HL-60/S4 treated with retinoic acid at 250 ng/mL for 4 days and 3 days (cell line): ENCODE results near the gene SYT12.

ENCODE experiments used
- in situ Hi-C: fragments of 300-500 bp; cut with MboI; formaldehyde crosslinking; loops from 2 replicates; pipeline ENCODE4 v1.7.0; 2022; ENCODE audit warnings: low sequenced_read_pairs

The SYT12 gene

GRCh38 chr11:67054836-67055523 lies 32.0 kb downstream of the SYT12 start:
- in situ Hi-C loops: no loop called here

GRCh38 chr11:67055812-67056211 lies 32.9 kb downstream of the SYT12 start:
- in situ Hi-C loops: no loop called here

- in situ Hi-C loops: no loop called here
These were observed 33.6 kb downstream of the SYT12 start, which contains the start of gene RHOD for GRCh38 chr11:67056267-67057204. RHOD (plus strand) TSS chr11:67056847; CDS start chr11:67056903, 56 bp downstream.

GRCh38 chr11:67057205-67057672 lies 34.3 kb downstream of the SYT12 start:
- in situ Hi-C loops: no loop called here

GRCh38 chr11:67058506-67058905 lies 35.6 kb downstream of the SYT12 start:
- in situ Hi-C loops: no loop called here

GRCh38 chr11:67059671-67060070 lies 36.7 kb downstream of the SYT12 start:
- in situ Hi-C loops: no loop called here

GRCh38 chr11:67060111-67060522 lies 37.2 kb downstream of the SYT12 start:
- in situ Hi-C loops: no loop called here

GRCh38 chr11:67062526-67063373 lies 39.8 kb downstream of the SYT12 start:
- in situ Hi-C loops: no loop called here

- in situ Hi-C loops: no loop called here
These were observed 43.4 kb downstream of the SYT12 start for GRCh38 chr11:67066333-67066709.

- in situ Hi-C loops: no loop called here
These were observed 48.7 kb downstream of the SYT12 start for GRCh38 chr11:67071420-67072284.

- in situ Hi-C loops: no loop called here
These were observed 49.4 kb downstream of the SYT12 start for GRCh38 chr11:67072295-67072694.

GRCh38 chr11:67073908-67074307 lies 51.0 kb downstream of the SYT12 start:
- in situ Hi-C loops: no loop called here

- in situ Hi-C loops: no loop called here
These were observed 53.3 kb downstream of the SYT12 start for GRCh38 chr11:67076202-67076601.

- in situ Hi-C loops: no loop called here
These were observed 56.3 kb downstream of the SYT12 start for GRCh38 chr11:67079065-67079705.

GRCh38 chr11:67082071-67082791 lies 59.3 kb downstream of the SYT12 start:
- in situ Hi-C loops: loop anchor here (10.0 kb wide), 3 partner anchors 83 to 233 kb away; no protein-coding TSS in a partner anchor

- in situ Hi-C loops: loop anchor here (10.0 kb wide), 3 partner anchors 81 to 231 kb away; no protein-coding TSS in a partner anchor
These were observed 60.9 kb downstream of the SYT12 start for GRCh38 chr11:67083786-67084366.

- in situ Hi-C loops: loop anchor here (10.0 kb wide), 3 partner anchors 79 to 229 kb away; no protein-coding TSS in a partner anchor
These were observed 62.7 kb downstream of the SYT12 start for GRCh38 chr11:67085617-67086016.

- in situ Hi-C loops: no loop called here
These were observed 67.8 kb downstream of the SYT12 start for GRCh38 chr11:67090717-67091116.
